Measurements from ENCODE around the gene PTPN4. TPM values are rescaled to one million over a fixed set of nuclear protein-coding genes. Genes with fewer than 3 reads are reported as not detected.

PTPN4 gene
- total and polyA plus RNA-seq, 9 of the 15 experiments (the other 6 are each of a cell fraction or from before 2014, with no cell fraction given): 5.0 to 32.8 (median 27.3) TPM

DNA sequence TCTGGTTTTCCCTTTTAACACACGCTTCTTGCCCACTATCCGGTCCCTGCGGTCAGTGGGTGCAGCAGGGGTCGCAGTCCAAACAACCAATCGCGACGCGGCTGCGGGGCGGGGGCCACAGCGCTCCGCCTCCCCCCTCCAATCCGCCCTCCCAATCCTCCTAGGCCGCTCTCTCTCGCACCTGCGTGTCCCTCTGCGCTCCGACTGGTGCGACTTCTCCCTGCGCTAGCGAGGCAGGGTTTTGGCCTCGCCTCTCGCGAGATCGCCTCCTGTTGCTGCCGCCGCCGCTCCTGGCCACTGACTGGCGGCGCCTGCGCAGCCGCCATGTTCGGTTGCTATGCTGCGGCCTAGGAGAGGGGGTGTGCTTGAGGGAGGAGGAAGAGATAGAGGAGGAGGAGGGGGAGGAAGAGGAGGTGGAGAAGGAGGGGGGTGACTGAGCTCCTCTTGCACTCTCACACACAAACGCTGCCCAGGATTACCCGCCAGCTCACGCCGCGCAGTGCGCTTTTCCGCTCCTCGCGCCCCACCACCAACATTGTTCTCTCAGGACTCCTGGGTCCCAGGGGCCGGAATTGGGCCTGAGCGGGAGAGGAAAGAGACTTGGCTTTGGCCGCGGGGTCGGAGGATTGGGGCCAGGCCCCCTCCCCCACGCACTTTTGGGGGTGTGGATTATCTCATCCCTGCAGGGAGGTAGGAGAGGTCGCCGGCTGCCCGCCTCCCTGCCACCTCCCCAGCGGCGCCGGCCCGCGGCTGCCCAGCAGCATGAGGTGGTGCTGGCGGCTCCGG is at the start of gene PTPN4 (continued):
- TF ChIP-seq ZNF175 (CRISPR knock-in tag; IDR thresholded peaks at IDR 0.05; ENCODE audit: low read depth) (no peak), PURB (CRISPR knock-in tag; IDR thresholded peaks at IDR 0.05; ENCODE audit: low read depth) (no peak), GABPA (tag; conservative IDR thresholded peaks at IDR 0.05; ENCODE audit: low read depth) (no peak; the same call in 1 of the 2 replicates), HMGN3 (IDR thresholded peaks at IDR 0.05; ENCODE audit: borderline replicate concordance, extremely low read depth, insufficient read length, low read depth, low read length) (peak; percentile 86), MECOM (CRISPR knock-in tag; IDR thresholded peaks at IDR 0.05) (peak; percentile 57; the same call in 1 of the 2 replicates), GTF2A2 (tag; IDR thresholded peaks at IDR 0.05) (no peak), PHF20 (IDR thresholded peaks at IDR 0.05; ENCODE audit: partially characterized antibody) (no peak), TEAD2 (tag; IDR thresholded peaks at IDR 0.05) (no peak), FOS (IDR thresholded peaks at IDR 0.05; ENCODE audit: extremely low read depth, insufficient read length) (no peak), ZKSCAN8 (CRISPR knock-in tag; IDR thresholded peaks at IDR 0.05) (no peak), ZNF561 (CRISPR knock-in tag; conservative IDR thresholded peaks at IDR 0.05) (no peak), ZNF324 (CRISPR knock-in tag; IDR thresholded peaks at IDR 0.05) (no peak), SMARCE1 (IDR thresholded peaks at IDR 0.05) (peak; percentile 70; the same call in 1 of the 2 replicates), ZNF263 (CRISPR knock-in tag; IDR thresholded peaks at IDR 0.05; ENCODE audit: borderline replicate concordance) (peak; percentile 100), RHOXF2B (CRISPR knock-in tag; conservative IDR thresholded peaks at IDR 0.05) (no peak), FOXJ2 (tag; IDR thresholded peaks at IDR 0.05) (peak; percentile 81), SP1 (CRISPR knock-in tag; IDR thresholded peaks at IDR 0.05) (peak; percentile 92)
- TF ChIP-seq, protein P1, sequence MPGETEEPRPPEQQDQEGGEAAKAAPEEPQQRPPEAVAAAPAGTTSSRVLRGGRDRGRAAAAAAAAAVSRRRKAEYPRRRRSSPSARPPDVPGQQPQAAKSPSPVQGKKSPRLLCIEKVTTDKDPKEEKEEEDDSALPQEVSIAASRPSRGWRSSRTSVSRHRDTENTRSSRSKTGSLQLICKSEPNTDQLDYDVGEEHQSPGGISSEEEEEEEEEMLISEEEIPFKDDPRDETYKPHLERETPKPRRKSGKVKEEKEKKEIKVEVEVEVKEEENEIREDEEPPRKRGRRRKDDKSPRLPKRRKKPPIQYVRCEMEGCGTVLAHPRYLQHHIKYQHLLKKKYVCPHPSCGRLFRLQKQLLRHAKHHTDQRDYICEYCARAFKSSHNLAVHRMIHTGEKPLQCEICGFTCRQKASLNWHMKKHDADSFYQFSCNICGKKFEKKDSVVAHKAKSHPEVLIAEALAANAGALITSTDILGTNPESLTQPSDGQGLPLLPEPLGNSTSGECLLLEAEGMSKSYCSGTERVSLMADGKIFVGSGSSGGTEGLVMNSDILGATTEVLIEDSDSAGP (CRISPR knock-in tag; IDR thresholded peaks at IDR 0.05): no peak
- TF ChIP-seq, protein P2, sequence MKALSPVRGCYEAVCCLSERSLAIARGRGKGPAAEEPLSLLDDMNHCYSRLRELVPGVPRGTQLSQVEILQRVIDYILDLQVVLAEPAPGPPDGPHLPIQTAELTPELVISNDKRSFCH (CRISPR knock-in tag; IDR thresholded peaks at IDR 0.05): no peak
- TF ChIP-seq, protein P2 (tag; IDR thresholded peaks at IDR 0.05): peak; percentile 44; the same call in 1 of the 2 replicates
- TF ChIP-seq, protein P3, sequence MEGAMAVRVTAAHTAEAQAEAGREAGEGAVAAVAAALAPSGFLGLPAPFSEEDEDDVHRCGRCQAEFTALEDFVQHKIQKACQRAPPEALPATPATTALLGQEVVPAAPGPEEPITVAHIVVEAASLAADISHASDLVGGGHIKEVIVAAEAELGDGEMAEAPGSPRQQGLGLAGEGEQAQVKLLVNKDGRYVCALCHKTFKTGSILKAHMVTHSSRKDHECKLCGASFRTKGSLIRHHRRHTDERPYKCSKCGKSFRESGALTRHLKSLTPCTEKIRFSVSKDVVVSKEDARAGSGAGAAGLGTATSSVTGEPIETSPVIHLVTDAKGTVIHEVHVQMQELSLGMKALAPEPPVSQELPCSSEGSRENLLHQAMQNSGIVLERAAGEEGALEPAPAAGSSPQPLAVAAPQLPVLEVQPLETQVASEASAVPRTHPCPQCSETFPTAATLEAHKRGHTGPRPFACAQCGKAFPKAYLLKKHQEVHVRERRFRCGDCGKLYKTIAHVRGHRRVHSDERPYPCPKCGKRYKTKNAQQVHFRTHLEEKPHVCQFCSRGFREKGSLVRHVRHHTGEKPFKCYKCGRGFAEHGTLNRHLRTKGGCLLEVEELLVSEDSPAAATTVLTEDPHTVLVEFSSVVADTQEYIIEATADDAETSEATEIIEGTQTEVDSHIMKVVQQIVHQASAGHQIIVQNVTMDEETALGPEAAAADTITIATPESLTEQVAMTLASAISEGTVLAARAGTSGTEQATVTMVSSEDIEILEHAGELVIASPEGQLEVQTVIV (CRISPR knock-in tag; IDR thresholded peaks at IDR 0.05; ENCODE audit: borderline replicate concordance): no peak
- TF ChIP-seq, protein P4, sequence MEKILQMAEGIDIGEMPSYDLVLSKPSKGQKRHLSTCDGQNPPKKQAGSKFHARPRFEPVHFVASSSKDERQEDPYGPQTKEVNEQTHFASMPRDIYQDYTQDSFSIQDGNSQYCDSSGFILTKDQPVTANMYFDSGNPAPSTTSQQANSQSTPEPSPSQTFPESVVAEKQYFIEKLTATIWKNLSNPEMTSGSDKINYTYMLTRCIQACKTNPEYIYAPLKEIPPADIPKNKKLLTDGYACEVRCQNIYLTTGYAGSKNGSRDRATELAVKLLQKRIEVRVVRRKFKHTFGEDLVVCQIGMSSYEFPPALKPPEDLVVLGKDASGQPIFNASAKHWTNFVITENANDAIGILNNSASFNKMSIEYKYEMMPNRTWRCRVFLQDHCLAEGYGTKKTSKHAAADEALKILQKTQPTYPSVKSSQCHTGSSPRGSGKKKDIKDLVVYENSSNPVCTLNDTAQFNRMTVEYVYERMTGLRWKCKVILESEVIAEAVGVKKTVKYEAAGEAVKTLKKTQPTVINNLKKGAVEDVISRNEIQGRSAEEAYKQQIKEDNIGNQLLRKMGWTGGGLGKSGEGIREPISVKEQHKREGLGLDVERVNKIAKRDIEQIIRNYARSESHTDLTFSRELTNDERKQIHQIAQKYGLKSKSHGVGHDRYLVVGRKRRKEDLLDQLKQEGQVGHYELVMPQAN (IDR thresholded peaks at IDR 0.05; ENCODE audit: borderline replicate concordance): peak; percentile 28; the same call in 1 of the 2 replicates

Measured in K562 (cell line).